Activated CD8-positive, alpha-beta memory T cell treated with anti-CD3 and anti-CD28 coated beads for 4 hours (primary cell): ENCODE data around the gene KCND3.

Experiments
- DNase-seq, 2 donors: peaks; one replicate each; pipeline ENCODE4 v3.0.0-alpha.2; 2020; ENCODE audit warnings: low read depth in 2 of 2

The KCND3 gene

GRCh38 chr1:111959436-111959835 lies 30.0 kb downstream of the KCND3 start:
- no peak for DNase-seq

GRCh38 chr1:111958851-111959250 lies 30.6 kb downstream of the KCND3 start:
- no peak for DNase-seq

GRCh38 chr1:111958075-111958474 lies 31.4 kb downstream of the KCND3 start:
- no peak for DNase-seq

- DNase-seq: no peak
Measured at GRCh38 chr1:111956155-111956771, 33.2 kb downstream of the KCND3 start.

GRCh38 chr1:111955755-111956154 lies 33.7 kb downstream of the KCND3 start:
- no peak for DNase-seq

GRCh38 chr1:111953797-111954196 lies 35.7 kb downstream of the KCND3 start:
- DNase-seq: no peak

GRCh38 chr1:111952125-111952657 lies 37.3 kb downstream of the KCND3 start:
- DNase-seq: no peak

- no peak for DNase-seq
Measured at GRCh38 chr1:111948209-111949171, 41.0 kb downstream of the KCND3 start.

- DNase-seq: no peak
Measured at GRCh38 chr1:111943846-111944749, 45.4 kb downstream of the KCND3 start.

- DNase-seq: no peak
Measured at GRCh38 chr1:111943066-111943465, 46.4 kb downstream of the KCND3 start.

- no peak for DNase-seq
Measured at GRCh38 chr1:111938536-111938935, 50.9 kb downstream of the KCND3 start.

GRCh38 chr1:111938123-111938522 lies 51.3 kb downstream of the KCND3 start:
- no peak for DNase-seq

GRCh38 chr1:111937147-111937725 lies 52.2 kb downstream of the KCND3 start:
- DNase-seq: no peak

GRCh38 chr1:111934106-111934852 lies 55.2 kb downstream of the KCND3 start:
- DNase-seq: no peak

- DNase-seq: no peak
Measured at GRCh38 chr1:111930356-111930755, 59.1 kb downstream of the KCND3 start.

- no peak for DNase-seq
Measured at GRCh38 chr1:111928531-111928930, 60.9 kb downstream of the KCND3 start.

GRCh38 chr1:111927652-111928051 lies 61.8 kb downstream of the KCND3 start:
- DNase-seq: no peak

GRCh38 chr1:111924786-111925185 lies 64.7 kb downstream of the KCND3 start:
- no peak for DNase-seq

GRCh38 chr1:111923766-111924165 lies 65.7 kb downstream of the KCND3 start:
- no peak for DNase-seq

GRCh38 chr1:111921948-111922347 lies 67.5 kb downstream of the KCND3 start:
- no peak for DNase-seq
